K562 (cell line): ENCODE measurements around the gene ESR2.

Experiments used
- E2F1 ChIP-seq: sonication (generic); formaldehyde crosslinking; IDR thresholded peaks from 2 replicates; pipeline ENCODE4 v1.8.1; 2023; ENCODE audit warnings: mild to moderate bottlenecking, missing genetic modification reagents, moderate library complexity
- MYC ChIP-seq, 2 experiments: fragments of 250-450 bp in 1 of 2; sonication (Bioruptor Pico) in 1 of 2; IDR thresholded peaks; 2 replicates each; pipeline versions ENCODE4 v1.5.1 to v1.6.1; 2012 to 2021; ENCODE audit warnings: low read depth in 2 of 2, borderline replicate concordance in 1 of 2, improper control_type of control experiment in 1 of 2, low read length in 1 of 2, mild to moderate bottlenecking in 1 of 2, moderate library complexity in 1 of 2
- POLR2AphosphoS2 ChIP-seq: IDR thresholded peaks from 2 replicates; pipeline ENCODE4 v1.6.1; 2012; ENCODE audit warnings: low read length, improper control_type of control experiment
- RUNX1 ChIP-seq: sonication (generic); IDR thresholded peaks from 2 replicates; pipeline ENCODE4 v1.6.1; 2016; ENCODE audit warnings: antibody characterized with exemption, low read depth
- TEAD1 ChIP-seq, 2 experiments: fragments of 450-650 bp in 1 of 2; sonication (generic) in 1 of 2; formaldehyde crosslinking; IDR thresholded peaks; 2 replicates each; pipeline versions ENCODE4 v1.4.0 to v1.8.0; 2020 to 2022; ENCODE audit warnings: mild to moderate bottlenecking in 2 of 2, missing genetic modification reagents in 1 of 2
- ZNF436 ChIP-seq: fragments of 250-450, 450-650 bp; sonication (Bioruptor Pico); formaldehyde crosslinking; IDR thresholded peaks from 2 replicates; pipeline ENCODE4 v1.7.0; 2020; ENCODE audit warnings: mild to moderate bottlenecking
- TF ChIP-seq, protein P1 (sequence below), 2 experiments: fragments of 450-650 bp; conservative IDR thresholded peaks; 2 replicates each; pipeline ENCODE4 v1.6.1; 2017; ENCODE audit warnings: mild to moderate bottlenecking in 2 of 2, moderate library complexity in 2 of 2

DNA sequence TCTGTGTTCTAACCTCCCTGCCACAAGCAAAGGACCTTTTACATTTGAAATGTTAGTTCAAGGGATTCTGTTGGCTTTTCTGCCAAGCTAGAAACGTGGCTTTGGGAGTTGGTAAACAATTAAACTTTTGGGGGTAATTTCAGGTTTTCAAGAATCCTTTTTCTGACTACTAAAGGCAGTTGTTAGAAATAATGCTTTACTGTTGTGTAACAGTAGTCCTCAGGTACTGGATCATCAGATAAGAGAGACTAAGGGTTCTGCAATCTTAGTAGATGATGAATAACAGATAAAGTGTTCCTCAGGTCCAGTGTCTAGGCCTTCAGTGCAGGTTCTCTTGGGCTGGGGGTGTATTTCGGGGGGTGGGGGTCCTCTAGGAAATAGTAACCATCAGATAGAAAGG, 249.1 kb downstream of the ESR2 start:
- TF ChIP-seq ZNF436 (CRISPR knock-in tag) (no peak), TEAD1 (CRISPR knock-in tag; IDR thresholded peaks at IDR 0.05) (no peak), MYC (IDR thresholded peaks at IDR 0.05; ENCODE audit: low read depth, low read length) (no peak), MYC (CRISPR knock-in tag; IDR thresholded peaks at IDR 0.05; ENCODE audit: borderline replicate concordance, low read depth) (no peak), POLR2AphosphoS2 (no peak), RUNX1 (no peak), E2F1 (CRISPR knock-in tag) (no peak)
- TF ChIP-seq, protein P1, sequence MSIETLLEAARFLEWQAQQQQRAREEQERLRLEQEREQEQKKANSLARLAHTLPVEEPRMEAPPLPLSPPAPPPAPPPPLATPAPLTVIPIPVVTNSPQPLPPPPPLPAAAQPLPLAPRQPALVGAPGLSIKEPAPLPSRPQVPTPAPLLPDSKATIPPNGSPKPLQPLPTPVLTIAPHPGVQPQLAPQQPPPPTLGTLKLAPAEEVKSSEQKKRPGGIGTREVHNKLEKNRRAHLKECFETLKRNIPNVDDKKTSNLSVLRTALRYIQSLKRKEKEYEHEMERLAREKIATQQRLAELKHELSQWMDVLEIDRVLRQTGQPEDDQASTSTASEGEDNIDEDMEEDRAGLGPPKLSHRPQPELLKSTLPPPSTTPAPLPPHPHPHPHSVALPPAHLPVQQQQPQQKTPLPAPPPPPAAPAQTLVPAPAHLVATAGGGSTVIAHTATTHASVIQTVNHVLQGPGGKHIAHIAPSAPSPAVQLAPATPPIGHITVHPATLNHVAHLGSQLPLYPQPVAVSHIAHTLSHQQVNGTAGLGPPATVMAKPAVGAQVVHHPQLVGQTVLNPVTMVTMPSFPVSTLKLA (conservative IDR thresholded peaks at IDR 0.05) = no peak
